DND-41 (cell line): Measurements from ENCODE around the gene NUCB2.
"Not testable (repeated sequence)": the region's sequence is repeated elsewhere in the genome, so short reads cannot be mapped to it uniquely, and the experiment has no call there.

Experiments used
- ATAC-seq: fragments of 200-7000 bp; cut with Tn5 transposase; 3 replicates; pipeline ENCODE4 v1.9.1; 2021; ENCODE audit warnings: low read depth; ENCODE audit not compliant: insufficient read depth
- DNase-seq: peaks from one replicate; pipeline ENCODE4 v3.0.0-alpha.2; 2020
- H2AFZ ChIP-seq: 2 replicates; pipeline ENCODE4 v1.6.0; 2012; ENCODE audit warnings: low read depth, low read length
- H3K27ac ChIP-seq: 2 replicates; pipeline ENCODE4 v1.5.1; 2012; ENCODE audit warnings: low read length, inconsistent platforms
- H3K27me3 ChIP-seq: fragments of 200-600 bp; sonication (generic); 2 replicates; pipeline ENCODE4 v1.6.0; 2012; ENCODE audit warnings: low read length, mild to moderate bottlenecking, inconsistent platforms; ENCODE audit not compliant: insufficient read depth, poor library complexity
- H3K36me3 ChIP-seq: 2 replicates; pipeline ENCODE4 v1.5.1; 2012; ENCODE audit warnings: low read length, inconsistent platforms; ENCODE audit not compliant: insufficient read depth
- H3K4me1 ChIP-seq: 2 replicates; pipeline ENCODE4 v1.5.1; 2012; ENCODE audit warnings: mild to moderate bottlenecking, low read length; ENCODE audit not compliant: insufficient read depth
- H3K4me2 ChIP-seq: 2 replicates; pipeline ENCODE4 v1.6.0; 2012; ENCODE audit warnings: mild to moderate bottlenecking, moderate library complexity, low read length, inconsistent platforms; ENCODE audit not compliant: insufficient read depth
- H3K4me3 ChIP-seq, 2 experiments: fragments of 200-600 bp in 1 of 2; shearing (Covaris generic) in 1 of 2; 2 replicates each; pipeline ENCODE4 v1.5.1; 2012 to 2016; ENCODE audit warnings: inconsistent platforms in 2 of 2, low read length in 2 of 2, mild to moderate bottlenecking in 2 of 2, low read depth in 1 of 2, moderate library complexity in 1 of 2
- H3K79me2 ChIP-seq: 2 replicates; pipeline ENCODE4 v1.6.0; 2012; ENCODE audit warnings: low read length, inconsistent platforms; ENCODE audit not compliant: insufficient read depth
- H3K9ac ChIP-seq: 2 replicates; pipeline ENCODE4 v1.6.0; 2012; ENCODE audit warnings: low read depth, mild to moderate bottlenecking, inconsistent platforms, low read length, moderate library complexity
- H3K9me3 ChIP-seq: 2 replicates; pipeline ENCODE4 v1.5.1; 2012; ENCODE audit warnings: low read length, moderate library complexity, mild to moderate bottlenecking, inconsistent platforms; ENCODE audit not compliant: insufficient read depth, severe bottlenecking
- H4K20me1 ChIP-seq: 2 replicates; pipeline ENCODE4 v1.6.0; 2012; ENCODE audit warnings: low read length; ENCODE audit not compliant: insufficient read depth
- EZH2 ChIP-seq: IDR thresholded peaks from 3 replicates; pipeline ENCODE4 v1.6.1; 2012; ENCODE audit warnings: borderline replicate concordance, low read depth, mild to moderate bottlenecking, moderate library complexity, low read length, inconsistent platforms; ENCODE audit not compliant: severe bottlenecking
- TF ChIP-seq, protein P1 (sequence below): IDR thresholded peaks from 2 replicates; pipeline ENCODE4 v1.5.1; 2012; ENCODE audit warnings: borderline replicate concordance, low read length, moderate library complexity, mild to moderate bottlenecking; ENCODE audit not compliant: poor library complexity, severe bottlenecking; ENCODE audit errors: extremely low read depth

Gene NUCB2

GRCh38 chr11:17276236-17277023, at the start of gene NUCB2:
TSS of gene NUCB2 (plus strand) at chr11:17276739. CDS start at chr11:17295324, 18,585 bp downstream.
- H3K27ac ChIP-seq = peak within 1 kb of the TSS; percentile 99
- peak within 1 kb of the TSS; percentile 65 for H2AFZ ChIP-seq

DNA sequence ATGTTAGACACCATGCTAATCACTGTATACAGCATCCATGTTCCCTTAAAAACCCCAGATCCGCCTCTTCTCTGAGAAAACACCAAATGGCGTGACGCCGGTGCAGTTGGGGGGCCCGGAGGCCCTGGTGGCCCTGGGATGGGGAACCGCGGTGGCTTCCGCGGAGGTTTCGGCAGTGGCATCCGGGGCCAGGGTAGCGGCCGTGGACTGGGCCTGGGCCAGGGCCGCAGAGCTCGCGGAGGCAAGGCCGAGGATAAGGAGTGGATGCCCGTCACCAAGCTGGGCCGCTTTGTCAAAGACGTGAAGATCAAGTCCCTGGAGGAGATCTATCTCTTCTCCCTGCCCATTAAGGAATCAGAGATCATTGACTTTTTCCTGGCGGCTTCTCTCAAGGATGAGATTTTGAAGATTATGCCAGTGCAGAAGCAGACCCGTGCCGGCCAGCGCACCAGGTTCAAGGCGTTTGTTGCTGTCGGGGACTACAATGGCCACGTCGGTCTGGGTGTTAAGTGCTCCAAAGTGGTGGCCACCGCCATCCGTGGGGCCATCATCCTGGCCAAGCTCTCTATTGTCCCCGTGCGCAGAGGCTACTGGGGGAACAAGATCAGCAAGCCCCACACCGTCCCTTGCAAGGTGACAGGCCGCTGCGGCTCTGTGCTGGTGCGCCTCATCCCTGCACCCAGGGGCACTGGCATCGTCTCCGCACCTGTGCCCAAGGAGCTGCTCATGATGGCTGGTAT, 48.2 kb upstream of the NUCB2 start:
- not testable (repeated sequence) for H2AFZ ChIP-seq, H3K4me2 ChIP-seq, H3K36me3 ChIP-seq, H3K79me2 ChIP-seq, H3K27me3 ChIP-seq, H3K9me3 ChIP-seq, DNase-seq, ATAC-seq, H3K4me3 ChIP-seq, H4K20me1 ChIP-seq, H3K27ac ChIP-seq, H3K9ac ChIP-seq
- H3K4me1 ChIP-seq = peaks cover 24% of the 10 kb centered on the region

More at GRCh38 chr11:17276236-17277023, at the start of gene NUCB2:
- TF ChIP-seq, protein P1, sequence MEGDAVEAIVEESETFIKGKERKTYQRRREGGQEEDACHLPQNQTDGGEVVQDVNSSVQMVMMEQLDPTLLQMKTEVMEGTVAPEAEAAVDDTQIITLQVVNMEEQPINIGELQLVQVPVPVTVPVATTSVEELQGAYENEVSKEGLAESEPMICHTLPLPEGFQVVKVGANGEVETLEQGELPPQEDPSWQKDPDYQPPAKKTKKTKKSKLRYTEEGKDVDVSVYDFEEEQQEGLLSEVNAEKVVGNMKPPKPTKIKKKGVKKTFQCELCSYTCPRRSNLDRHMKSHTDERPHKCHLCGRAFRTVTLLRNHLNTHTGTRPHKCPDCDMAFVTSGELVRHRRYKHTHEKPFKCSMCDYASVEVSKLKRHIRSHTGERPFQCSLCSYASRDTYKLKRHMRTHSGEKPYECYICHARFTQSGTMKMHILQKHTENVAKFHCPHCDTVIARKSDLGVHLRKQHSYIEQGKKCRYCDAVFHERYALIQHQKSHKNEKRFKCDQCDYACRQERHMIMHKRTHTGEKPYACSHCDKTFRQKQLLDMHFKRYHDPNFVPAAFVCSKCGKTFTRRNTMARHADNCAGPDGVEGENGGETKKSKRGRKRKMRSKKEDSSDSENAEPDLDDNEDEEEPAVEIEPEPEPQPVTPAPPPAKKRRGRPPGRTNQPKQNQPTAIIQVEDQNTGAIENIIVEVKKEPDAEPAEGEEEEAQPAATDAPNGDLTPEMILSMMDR = no peak
- TF ChIP-seq EZH2 = no peak
- H3K4me1 ChIP-seq = peaks cover 70% of the 10 kb centered on the region
- peak; percentile 99 for DNase-seq
- no peaks in the 10 kb centered on the region for H3K27me3 ChIP-seq
- peak within 1 kb of the TSS; percentile 62 for H3K4me2 ChIP-seq
- H3K9me3 ChIP-seq = no peaks in the 10 kb centered on the region
- peaks cover 24% of the 10 kb centered on the region for H3K36me3 ChIP-seq
- H3K4me3 ChIP-seq = peak within 1 kb of the TSS; percentile 39 to 68
- H3K79me2 ChIP-seq = peaks cover 67% of the 10 kb centered on the region
- H4K20me1 ChIP-seq = peaks cover 12% of the 10 kb centered on the region; the same call in 1 of the 2 replicates
- H3K9ac ChIP-seq = peak within 1 kb of the TSS; percentile 91
- ATAC-seq = peak; percentile 80

- DNase-seq = no peak
- Histone ChIP-seq H3K36me3 (no peaks in the 10 kb centered on the region), H3K27me3 (no peaks in the 10 kb centered on the region), H3K9ac (peak overlapping the region; percentile 19; the same call in 1 of the 2 replicates), H3K4me3 (no peak overlapping the region), H3K4me2 (0 out of 2 replicates have a peak overlapping the region, but pooled peaks have one; percentile 47), H3K9me3 (no peaks in the 10 kb centered on the region), H4K20me1 (no peaks in the 10 kb centered on the region), H3K79me2 (no peaks in the 10 kb centered on the region), H2AFZ (peak overlapping the region; percentile 31; the same call in 1 of the 2 replicates), H3K4me1 (peaks cover 24% of the 10 kb centered on the region), H3K27ac (peak overlapping the region; percentile 65)
- no peak for ATAC-seq
- TF ChIP-seq, protein P1 = no peak
- no peak for TF ChIP-seq EZH2
Observed at GRCh38 chr11:17229481-17230152, 46.9 kb upstream of the NUCB2 start.
